Airway epithelial cell (primary cell): ENCODE data around the gene BPIFB2. TPM values are rescaled to one million over a fixed set of nuclear protein-coding genes. Genes with fewer than 3 reads are reported as not detected.

Experiments used
- total RNA-seq: library from RNA; depleted of rRNA; stranded (reverse); fragments of >200 nt; gene quantifications from 2 replicates; pipeline ENCODE4 v1.2.3, GENCODE V29; 2015

Gene BPIFB2, protein sequence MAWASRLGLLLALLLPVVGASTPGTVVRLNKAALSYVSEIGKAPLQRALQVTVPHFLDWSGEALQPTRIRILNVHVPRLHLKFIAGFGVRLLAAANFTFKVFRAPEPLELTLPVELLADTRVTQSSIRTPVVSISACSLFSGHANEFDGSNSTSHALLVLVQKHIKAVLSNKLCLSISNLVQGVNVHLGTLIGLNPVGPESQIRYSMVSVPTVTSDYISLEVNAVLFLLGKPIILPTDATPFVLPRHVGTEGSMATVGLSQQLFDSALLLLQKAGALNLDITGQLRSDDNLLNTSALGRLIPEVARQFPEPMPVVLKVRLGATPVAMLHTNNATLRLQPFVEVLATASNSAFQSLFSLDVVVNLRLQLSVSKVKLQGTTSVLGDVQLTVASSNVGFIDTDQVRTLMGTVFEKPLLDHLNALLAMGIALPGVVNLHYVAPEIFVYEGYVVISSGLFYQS
- total RNA-seq = not detected in 2 replicates

DNA sequence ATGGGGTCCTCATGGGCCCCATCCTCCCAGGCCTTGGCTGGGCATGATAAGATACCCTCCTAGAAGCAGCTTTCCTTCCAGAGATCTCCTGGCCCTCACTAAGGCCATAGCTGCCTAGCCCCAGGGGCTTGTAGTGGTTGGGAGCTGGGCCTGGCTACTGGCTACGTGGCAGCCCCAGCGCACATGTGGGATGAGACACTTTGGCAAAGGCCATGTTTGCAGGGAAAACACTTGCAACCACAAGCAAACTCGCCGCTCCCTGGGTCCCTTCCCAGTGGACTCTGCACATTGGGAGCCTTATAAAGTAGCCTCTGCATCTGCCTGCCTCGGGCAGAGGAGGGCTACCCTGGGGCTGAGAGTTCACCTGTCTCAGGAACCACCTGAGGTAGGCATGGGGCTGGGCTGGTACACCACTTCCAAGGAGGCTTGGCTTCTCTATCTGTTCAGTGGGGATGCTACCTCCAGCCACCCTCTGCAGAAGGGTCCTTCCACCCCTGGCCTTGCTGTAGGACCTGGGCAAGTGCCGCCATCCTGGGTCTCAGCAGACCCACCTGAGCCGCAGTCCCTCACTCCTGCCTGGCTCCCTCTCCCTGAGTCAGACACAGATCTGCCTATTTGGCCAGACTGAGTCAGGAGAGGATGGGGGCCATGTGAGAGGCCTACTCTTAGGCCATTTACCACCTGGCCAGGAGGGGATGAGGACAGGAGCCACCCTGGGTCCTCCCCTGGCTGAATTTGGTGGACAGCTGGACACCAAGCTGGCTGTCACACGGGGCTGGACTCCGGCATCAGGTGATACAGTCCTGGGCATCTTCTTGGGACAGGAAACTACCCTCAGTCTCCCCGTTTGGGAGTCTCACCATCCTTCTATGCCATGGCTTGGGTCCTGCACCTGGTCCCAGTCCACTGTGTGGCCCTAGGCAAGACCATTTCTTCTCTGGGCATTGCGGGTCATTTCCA lies at the start of gene BPIFB2:
Gene BPIFB2 (plus strand): TSS at position 329 of the 960 bp plus-strand sequence. CDS start 871 bp downstream, outside the sequence.

DNA sequence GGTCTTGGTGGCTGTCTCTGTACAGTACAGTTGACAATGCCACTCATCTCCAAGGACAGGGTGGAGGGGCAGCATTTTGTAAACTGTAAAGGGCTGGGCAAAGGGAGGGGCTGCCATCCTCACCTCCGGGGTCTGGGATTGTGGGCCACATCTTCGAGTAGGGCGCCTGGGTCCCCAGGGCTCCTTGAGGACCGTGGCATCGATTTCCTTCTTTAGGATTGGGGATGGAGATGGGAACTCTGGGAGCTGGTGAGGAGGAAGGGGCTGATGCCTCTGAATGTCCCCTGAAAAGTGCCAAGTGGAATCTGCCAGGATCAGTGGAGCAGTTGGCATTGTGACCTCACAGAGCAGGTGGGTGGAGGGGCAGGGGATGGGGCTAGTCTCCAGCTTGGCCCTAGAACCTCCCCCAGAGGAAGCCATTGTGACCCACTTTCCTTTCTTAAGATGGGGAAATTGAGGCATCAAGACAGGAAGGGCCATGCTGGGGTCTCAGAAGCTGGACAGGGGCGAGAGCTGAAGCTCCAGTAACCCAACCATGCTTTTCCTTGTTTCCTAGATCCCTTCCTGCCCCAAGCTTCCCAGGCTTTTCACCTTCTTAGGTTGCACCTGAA lies 3.3 kb upstream of the BPIFB2 start, which contains the start of gene SUN5:
Gene SUN5 (minus strand): TSS at position 293 of the 611 bp plus-strand sequence. CDS start 93 bp downstream, at position 200.

DNA sequence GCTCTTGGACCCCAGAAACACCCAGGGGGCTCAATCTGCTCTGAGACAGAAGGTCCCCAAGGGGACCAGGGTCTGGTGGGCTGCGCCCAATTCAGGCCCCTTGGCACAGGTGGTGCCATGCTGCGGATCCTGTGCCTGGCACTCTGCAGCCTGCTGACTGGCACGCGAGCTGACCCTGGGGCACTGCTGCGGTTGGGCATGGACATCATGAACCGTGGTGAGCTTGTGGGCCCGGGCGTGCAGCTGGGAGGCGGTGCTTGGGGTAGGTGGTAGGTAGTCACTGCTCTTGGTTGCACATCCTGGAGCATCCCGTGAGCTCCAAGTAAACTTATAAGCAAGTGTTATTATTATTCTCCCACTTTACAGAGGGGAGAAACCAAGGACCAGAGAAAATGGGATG lies 24.0 kb downstream of the BPIFB2 start, which contains the start of gene BPIFB6:
Gene BPIFB6 (plus strand): TSS at position 118 of the 400 bp plus-strand sequence. CDS start 0 bp downstream, at position 118.

DNA sequence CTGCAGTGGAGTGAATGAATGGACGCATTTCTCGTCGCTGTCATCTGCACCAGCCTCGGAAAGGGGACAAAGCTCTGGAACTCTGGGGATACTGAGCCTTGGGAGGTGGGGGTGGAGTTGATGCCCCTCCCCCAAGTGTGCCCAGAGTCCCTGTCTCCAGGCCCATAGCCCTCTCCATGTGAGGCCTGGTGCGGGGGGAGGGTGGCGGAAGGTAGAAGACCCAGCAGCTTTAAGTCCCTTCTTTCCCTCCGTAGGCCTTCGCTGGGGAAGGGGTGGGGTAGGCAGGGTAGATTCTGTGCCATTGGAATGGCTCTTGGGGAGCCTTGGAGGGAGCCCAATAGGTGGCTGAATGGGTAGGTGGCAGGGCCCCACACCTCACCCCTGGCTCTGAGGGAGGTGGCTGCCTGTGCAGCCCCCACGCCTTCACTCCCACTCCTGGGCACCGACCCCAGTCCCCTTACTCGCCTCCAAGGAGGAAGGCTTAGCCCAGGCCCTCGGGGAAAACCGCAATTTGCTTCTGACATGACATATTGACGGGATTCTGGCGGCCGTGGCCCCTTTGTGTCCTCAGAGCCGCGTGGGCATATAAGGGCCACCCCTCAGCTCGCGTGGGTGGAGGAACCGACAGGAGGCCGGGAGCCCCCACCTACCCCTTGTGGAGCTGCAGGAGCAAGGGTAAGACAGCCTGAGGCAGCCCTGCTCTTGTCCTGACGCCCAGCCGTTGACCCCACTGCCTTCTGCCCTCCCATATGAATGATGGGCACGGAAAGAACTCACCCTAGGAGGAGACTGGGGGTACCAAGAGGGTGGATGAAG lies 46.0 kb downstream of the BPIFB2 start, which contains the start of gene BPIFB3:
Gene BPIFB3 (plus strand): TSS at position 613 of the 816 bp plus-strand sequence. CDS start 1,533 bp downstream, outside the sequence.

Other genes starting within 250 kb of the BPIFB2 start
- gene DNMT3B, start 245.3 kb upstream of the BPIFB2 start, total RNA-seq = 0.88 and 2.5 TPM in 2 replicates
- 77.8 and 80.2 TPM in 2 replicates for gene MAPRE1, start 187.8 kb upstream of the BPIFB2 start, total RNA-seq
- gene EFCAB8, start 148.8 kb upstream of the BPIFB2 start, total RNA-seq = not detected in 2 replicates
- not detected in 2 replicates for gene SUN5, start 3.3 kb upstream of the BPIFB2 start, total RNA-seq
- not detected in 2 replicates for gene BPIFB6, start 23.9 kb downstream of the BPIFB2 start, total RNA-seq
- not detected in 2 replicates for gene BPIFB3, start 46.2 kb downstream of the BPIFB2 start, total RNA-seq
- gene BPIFB4, start 71.9 kb downstream of the BPIFB2 start, total RNA-seq = not detected in 2 replicates
- not detected in 2 replicates for gene BPIFA2, start 160.5 kb downstream of the BPIFB2 start, total RNA-seq
- not detected in 2 replicates for gene BPIFA3, start 209.6 kb downstream of the BPIFB2 start, total RNA-seq
- 0.35 and 0.42 TPM in 2 replicates for gene BPIFA1, start 228.3 kb downstream of the BPIFB2 start, total RNA-seq